Heart right ventricle (tissue), 16 donors: ENCODE measurements around the gene CNOT6L. TPM values are rescaled to one million over a fixed set of nuclear protein-coding genes. Genes with fewer than 3 reads are reported as not detected.

Experiments
- ATAC-seq, 8 donors: fragments of 200-7000 bp; cut with Tn5 transposase; one replicate each; pipeline ENCODE4 v1.9.1; 2020; ENCODE audit warnings: mild to moderate bottlenecking in 8 of 8, moderate library complexity in 8 of 8, moderate number of reproducible peaks in 1 of 8
- DNase-seq, 2 donors: peaks; one replicate each; pipeline ENCODE4 v3.0.0-alpha.2; 2020
- H3K27ac ChIP-seq, 10 donors: fragments of 200-600 bp; sonication (generic) in 2 of 10; one replicate each; pipeline versions ENCODE4 v1.5.0 to v1.8.0; 2020 to 2022; ENCODE audit warnings: mild to moderate bottlenecking in 3 of 10
- H3K27me3 ChIP-seq, 7 donors: fragments of 200-600 bp; one replicate each; pipeline ENCODE4 v1.8.0; 2021 to 2022; ENCODE audit warnings: mild to moderate bottlenecking in 2 of 7
- H3K36me3 ChIP-seq, 9 donors: fragments of 200-600 bp; sonication (generic) in 1 of 9; one replicate each; pipeline versions ENCODE4 v1.5.0 to v1.8.0; 2020 to 2022; ENCODE audit warnings: mild to moderate bottlenecking in 2 of 9
- H3K4me1 ChIP-seq, 9 donors: fragments of 200-600 bp; sonication (generic) in 1 of 9; one replicate each; pipeline versions ENCODE4 v1.5.0 to v1.8.0; 2020 to 2022; ENCODE audit warnings: mild to moderate bottlenecking in 4 of 9
- H3K4me3 ChIP-seq, 10 donors: fragments of 200-600 bp; sonication (generic) in 2 of 10; one replicate each; pipeline versions ENCODE4 v1.5.0 to v1.8.0; 2020 to 2022; ENCODE audit warnings: mild to moderate bottlenecking in 7 of 10, moderate library complexity in 2 of 10
- H3K9me3 ChIP-seq, 11 donors: fragments of 200-600 bp in 10 of 11; sonication (generic) in 2 of 11; one replicate each; pipeline versions ENCODE4 v1.5.0 to v1.8.0; 2013 to 2022; ENCODE audit warnings: mild to moderate bottlenecking in 2 of 11, control low read depth in 1 of 11, moderate library complexity in 1 of 11
- CTCF ChIP-seq, 9 donors: fragments of 200-600 bp; sonication (generic) in 2 of 9; IDR thresholded peaks; one replicate each; pipeline versions ENCODE4 v1.5.0 to v1.8.0; 2021 to 2022; ENCODE audit warnings: antibody characterized with exemption in 9 of 9, mild to moderate bottlenecking in 5 of 9, moderate library complexity in 1 of 9
- WGBS, 2 donors: extraction: QIAGEN DNeasy Blood & Tissue Kit; methylation state at CpG; one replicate each; pipeline ENCODE4 v1.1.7; 2013; ENCODE audit warnings: inconsistent platforms in 1 of 2; 5-methylcytosine and 5-hydroxymethylcytosine counted together
- intact Hi-C, 10 donors: fragments of 100-400 bp; cut with DNase I; formaldehyde crosslinking; loops; one replicate each; pipeline versions ENCODE4 v1.11.1 to v1.14.2; 2022
- polyA plus RNA-seq, 2 donors: library from polyadenylated mRNA; stranded (reverse); fragments of 200-250 nt; gene quantifications; one replicate each; pipeline ENCODE4 v1.2.3, GENCODE V29; 2013
- total RNA-seq, 10 donors: library from RNA; stranded (reverse); fragmentation: NEBNext Ultra II Directional in 3 of 10; extraction: Animal tissue kit (Norgen Biotek cat#: 25700) in 3 of 10; gene quantifications; one replicate each; pipeline versions ENCODE4 v1.2.1 to v1.2.4, GENCODE V29; 2021 to 2023
- donor health status: Arrhythmogenic right ventricular cardiomyopathy.
- donor health status: ischemic (EF 13 %, LVEDD 7.1; RV severe dilation, severe dysfunction).
- donor health status: healthy with polysubstance abuse.
- donor health status: DM: no; HTN: yes; CAD: no.
- donor health status: DM: no; HTN: no; CAD: no.
- donor health status: ischemic (EF 25% LVEDD 6.9; RV normal size, moderate dysfunction).
- donor health status: ischemic (EF 25% LVEDD 5.7; RV mildly dilated, moderate dysfunction).
- donor health status: healthy.
- donor health status: DM: yes; HTN: yes; CAD: no.
- donor health status: Ischemic cardiomyopathy.
- donor health status: ischemic (EF 35%, LVEDD 5.7; RV mildly dilated, moderate dysfunction).
- donor health status: nonischemic (EF 11% LVEDD 7.7; RV severe dilation, severe dysfunction).
- donor health status: DM: yes; HTN: yes; CAD: no.
- donor health status: PGD.
- donor health status: ischemic (EF 29% LVEDD 5.4; RV normal size, mild dysfunction).
- donor health status: nonischemic (EF 23%, LVEDD 6.1; RV moderate dilation, normal function).

Gene CNOT6L
- total and polyA plus RNA-seq, 12 donors, result 3.2 to 32.2 (median 23.2) TPM

GRCh38 chr4:77800483-77801259 is 18.5 kb downstream of the CNOT6L start:
- Histone ChIP-seq H3K36me3 (peaks cover 0 to 3% (median 0%) of the 10 kb centered on the region in 9 donors), H3K4me3 (peak overlapping the region in 2 of 10 donors; percentile 14 to 15), H3K27me3 (no peaks in the 10 kb centered on the region), H3K4me1 (peaks cover 0 to 76% (median 39%) of the 10 kb centered on the region in 9 donors), H3K27ac (peak overlapping the region in 9 of 10 donors; percentile 51 to 71 (median 58)), H3K9me3 (peaks cover 0 to 8% (median 0%) of the 10 kb centered on the region in 11 donors)
- DNase-seq (peak in 1 of 2 donors; percentile 11), ATAC-seq (peak; percentile 70 to 91 (median 86))
- TF ChIP-seq CTCF (IDR thresholded peaks at IDR 0.05), result no peak
- intact Hi-C loops, result no loop called here
- 47 to 51% methylated on average over 2 of the region's 2 CpGs for WGBS, 2 donors

GRCh38 chr4:77800077-77800476 is 19.1 kb downstream of the CNOT6L start:
- ATAC-seq (no peak), DNase-seq (no peak)
- H3K9me3 ChIP-seq, result peaks cover 0 to 14% (median 0%) of the 10 kb centered on the region in 11 donors
- H3K4me1 ChIP-seq, result peaks cover 0 to 77% (median 33%) of the 10 kb centered on the region in 9 donors
- no peaks in the 10 kb centered on the region for H3K27me3 ChIP-seq
- H3K27ac ChIP-seq, result peak overlapping the region in 9 of 10 donors; percentile 15 to 71 (median 57)
- 97 to 99% methylated on average over 2 of the region's 2 CpGs for WGBS, 2 donors
- intact Hi-C loops, result no loop called here
- TF ChIP-seq CTCF (IDR thresholded peaks at IDR 0.05), result no peak
- H3K4me3 ChIP-seq, result no peak overlapping the region
- peaks cover 0 to 3% (median 0%) of the 10 kb centered on the region in 9 donors for H3K36me3 ChIP-seq

- Histone ChIP-seq H3K27ac (peak overlapping the region in 1 of 10 donors; percentile 71), H3K36me3 (peaks cover 0 to 3% (median 0%) of the 10 kb centered on the region in 9 donors), H3K27me3 (no peaks in the 10 kb centered on the region), H3K4me3 (no peak overlapping the region), H3K4me1 (peaks cover 0 to 76% (median 33%) of the 10 kb centered on the region in 9 donors), H3K9me3 (peaks cover 0 to 14% (median 0%) of the 10 kb centered on the region in 11 donors)
- TF ChIP-seq CTCF (IDR thresholded peaks at IDR 0.05), result no peak
- ATAC-seq (no peak), DNase-seq (no peak)
- WGBS, 2 donors, result 89 to 94% methylated on average over 5 of the region's 5 CpGs
- intact Hi-C loops, result no loop called here
Measured at GRCh38 chr4:77798385-77798784, 20.8 kb downstream of the CNOT6L start.

GRCh38 chr4:77797239-77797638 is 21.9 kb downstream of the CNOT6L start:
- H3K4me1 ChIP-seq, result peaks cover 0 to 78% (median 29%) of the 10 kb centered on the region in 9 donors
- no peak for ATAC-seq
- TF ChIP-seq CTCF (IDR thresholded peaks at IDR 0.05), result no peak
- peaks cover 0 to 14% (median 0%) of the 10 kb centered on the region in 11 donors for H3K9me3 ChIP-seq
- no peaks in the 10 kb centered on the region for H3K27me3 ChIP-seq
- H3K36me3 ChIP-seq, result peaks cover 0 to 3% (median 0%) of the 10 kb centered on the region in 9 donors
- intact Hi-C loops, result no loop called here
- H3K4me3 ChIP-seq, result no peak overlapping the region
- DNase-seq, result no peak
- H3K27ac ChIP-seq, result no peak overlapping the region
